Activated naive CD4-positive, alpha-beta T cell treated with anti-CD3 and anti-CD28 coated beads, Interleukin-2, amount 50 U/mL, for 24 hours (primary cell): ENCODE measurements around the gene IL22RA1.

Experiments used
- H3K27ac Mint-ChIP-seq: one replicate; pipeline ENCODE4 v1.8.0; 2021; ENCODE audit warnings: mild to moderate bottlenecking, mixed read lengths
- H3K27me3 Mint-ChIP-seq: one replicate; pipeline ENCODE4 v1.8.0; 2021; ENCODE audit warnings: mixed read lengths
- H3K36me3 Mint-ChIP-seq: one replicate; pipeline ENCODE4 v1.8.0; 2021; ENCODE audit warnings: mixed read lengths
- H3K4me1 Mint-ChIP-seq: one replicate; pipeline ENCODE4 v1.8.0; 2021; ENCODE audit warnings: mixed read lengths
- H3K4me3 Mint-ChIP-seq: one replicate; pipeline ENCODE4 v1.8.0; 2021; ENCODE audit warnings: mild to moderate bottlenecking, mixed read lengths
- H3K9me3 Mint-ChIP-seq: one replicate; pipeline ENCODE4 v1.8.0; 2021; ENCODE audit warnings: mixed read lengths

Gene IL22RA1

GRCh38 chr1:24142546-24143534 lies at the start of gene IL22RA1:
IL22RA1 (minus strand) TSS chr1:24143140; CDS start chr1:24143082, 58 bp downstream.
- H3K36me3 Mint-ChIP-seq: no peaks in the 10 kb centered on the region
- no peak within 1 kb of the TSS for H3K27ac Mint-ChIP-seq
- no peaks in the 10 kb centered on the region for H3K9me3 Mint-ChIP-seq
- no peak within 1 kb of the TSS for H3K4me3 Mint-ChIP-seq
- H3K27me3 Mint-ChIP-seq: no peaks in the 10 kb centered on the region
- H3K4me1 Mint-ChIP-seq: peaks cover 3% of the 10 kb centered on the region

GRCh38 chr1:24191860-24192259 lies 48.9 kb upstream of the IL22RA1 start:
- H3K36me3 Mint-ChIP-seq: no peaks in the 10 kb centered on the region
- no peaks in the 10 kb centered on the region for H3K9me3 Mint-ChIP-seq
- peak overlapping the region; percentile 60 for H3K4me3 Mint-ChIP-seq
- H3K27ac Mint-ChIP-seq: peak overlapping the region; percentile 85
- peaks cover 59% of the 10 kb centered on the region for H3K4me1 Mint-ChIP-seq
- no peaks in the 10 kb centered on the region for H3K27me3 Mint-ChIP-seq

- Mint-ChIP-seq H3K36me3 (no peaks in the 10 kb centered on the region), H3K9me3 (no peaks in the 10 kb centered on the region), H3K27ac (no peak overlapping the region), H3K4me1 (peaks cover 63% of the 10 kb centered on the region), H3K27me3 (no peaks in the 10 kb centered on the region), H3K4me3 (no peak overlapping the region)
These were observed 48.1 kb upstream of the IL22RA1 start for GRCh38 chr1:24190983-24191461.

GRCh38 chr1:24189528-24189927 lies 46.6 kb upstream of the IL22RA1 start:
- Mint-ChIP-seq H3K4me3 (peak overlapping the region; percentile 44), H3K4me1 (peaks cover 51% of the 10 kb centered on the region), H3K9me3 (no peaks in the 10 kb centered on the region), H3K27me3 (no peaks in the 10 kb centered on the region), H3K27ac (peak overlapping the region; percentile 23), H3K36me3 (no peaks in the 10 kb centered on the region)

- Mint-ChIP-seq H3K27ac (peak within 1 kb of the TSS; percentile 76), H3K36me3 (no peaks in the 10 kb centered on the region), H3K9me3 (no peaks in the 10 kb centered on the region), H3K4me3 (peak within 1 kb of the TSS; percentile 85), H3K27me3 (no peaks in the 10 kb centered on the region), H3K4me1 (peaks cover 42% of the 10 kb centered on the region)
These were observed 44.3 kb upstream of the IL22RA1 start, which contains the start of gene IFNLR1 for GRCh38 chr1:24186993-24187790. IFNLR1 (minus strand) TSS chr1:24187289; CDS start chr1:24187248, 41 bp downstream.

- Mint-ChIP-seq H3K4me1 (peaks cover 36% of the 10 kb centered on the region), H3K27me3 (no peaks in the 10 kb centered on the region), H3K9me3 (no peaks in the 10 kb centered on the region), H3K27ac (peak overlapping the region; percentile 76), H3K4me3 (peak overlapping the region; percentile 85), H3K36me3 (no peaks in the 10 kb centered on the region)
These were observed 43.7 kb upstream of the IL22RA1 start for GRCh38 chr1:24186711-24186992.

GRCh38 chr1:24186031-24186710 lies 43.2 kb upstream of the IL22RA1 start:
- Mint-ChIP-seq H3K4me1 (peaks cover 31% of the 10 kb centered on the region), H3K36me3 (no peaks in the 10 kb centered on the region), H3K27me3 (no peaks in the 10 kb centered on the region), H3K9me3 (no peaks in the 10 kb centered on the region), H3K27ac (peak overlapping the region; percentile 76), H3K4me3 (peak overlapping the region; percentile 85)

- Mint-ChIP-seq H3K27me3 (no peaks in the 10 kb centered on the region), H3K27ac (no peak overlapping the region), H3K4me1 (peaks cover 25% of the 10 kb centered on the region), H3K36me3 (no peaks in the 10 kb centered on the region), H3K4me3 (no peak overlapping the region), H3K9me3 (no peaks in the 10 kb centered on the region)
These were observed 42.1 kb upstream of the IL22RA1 start for GRCh38 chr1:24185076-24185475.

- Mint-ChIP-seq H3K27ac (no peak overlapping the region), H3K9me3 (no peaks in the 10 kb centered on the region), H3K27me3 (no peaks in the 10 kb centered on the region), H3K36me3 (no peaks in the 10 kb centered on the region), H3K4me3 (no peak overlapping the region), H3K4me1 (peaks cover 4% of the 10 kb centered on the region)
These were observed 39.1 kb upstream of the IL22RA1 start for GRCh38 chr1:24182061-24182460.

- Mint-ChIP-seq H3K4me3 (no peak overlapping the region), H3K27ac (no peak overlapping the region), H3K9me3 (no peaks in the 10 kb centered on the region)
These were observed 38.7 kb upstream of the IL22RA1 start for GRCh38 chr1:24181619-24182018.

GRCh38 chr1:24180676-24181075 lies 37.7 kb upstream of the IL22RA1 start:
- no peak overlapping the region for H3K27ac Mint-ChIP-seq
- H3K27me3 Mint-ChIP-seq: no peaks in the 10 kb centered on the region
- no peak overlapping the region for H3K4me3 Mint-ChIP-seq
- H3K4me1 Mint-ChIP-seq: no peaks in the 10 kb centered on the region
- no peaks in the 10 kb centered on the region for H3K9me3 Mint-ChIP-seq
- no peaks in the 10 kb centered on the region for H3K36me3 Mint-ChIP-seq

More at GRCh38 chr1:24181619-24182018, 38.7 kb upstream of the IL22RA1 start:
- Mint-ChIP-seq H3K36me3 (no peaks in the 10 kb centered on the region), H3K27me3 (no peaks in the 10 kb centered on the region), H3K4me1 (peaks cover 4% of the 10 kb centered on the region)

- H3K9me3 Mint-ChIP-seq: no peaks in the 10 kb centered on the region
- no peaks in the 10 kb centered on the region for H3K36me3 Mint-ChIP-seq
- H3K4me3 Mint-ChIP-seq: no peak overlapping the region
- H3K4me1 Mint-ChIP-seq: no peaks in the 10 kb centered on the region
- no peaks in the 10 kb centered on the region for H3K27me3 Mint-ChIP-seq
- no peak overlapping the region for H3K27ac Mint-ChIP-seq
These were observed 36.4 kb upstream of the IL22RA1 start for GRCh38 chr1:24179251-24179840.

GRCh38 chr1:24178407-24178806 lies 35.5 kb upstream of the IL22RA1 start:
- Mint-ChIP-seq H3K27ac (no peak overlapping the region), H3K36me3 (no peaks in the 10 kb centered on the region), H3K4me3 (no peak overlapping the region), H3K9me3 (no peaks in the 10 kb centered on the region), H3K4me1 (no peaks in the 10 kb centered on the region), H3K27me3 (no peaks in the 10 kb centered on the region)

- H3K27me3 Mint-ChIP-seq: no peaks in the 10 kb centered on the region
- peaks cover 3% of the 10 kb centered on the region for H3K36me3 Mint-ChIP-seq
- H3K9me3 Mint-ChIP-seq: no peaks in the 10 kb centered on the region
- no peak overlapping the region for H3K27ac Mint-ChIP-seq
- H3K4me1 Mint-ChIP-seq: no peaks in the 10 kb centered on the region
- H3K4me3 Mint-ChIP-seq: no peak overlapping the region
These were observed 34.2 kb upstream of the IL22RA1 start for GRCh38 chr1:24177161-24177560.
